Testis (tissue), 2 donors: Measurements from ENCODE around the gene EVC2.

Experiments
- CTCF ChIP-seq, 3 experiments: fragments of 450-650 bp in 2 of 3; fragments of 200-600 bp in 1 of 3; sonication (generic) in 1 of 3; IDR thresholded peaks; one replicate each; pipeline ENCODE4 v1.5.1; 2016 to 2019; ENCODE audit warnings: antibody characterized with exemption in 3 of 3, mild to moderate bottlenecking in 2 of 3, moderate library complexity in 1 of 3
- POLR2A ChIP-seq: fragments of 450-650 bp; IDR thresholded peaks from one replicate; pipeline ENCODE4 v1.6.1; 2017; ENCODE audit warnings: antibody characterized with exemption, mild to moderate bottlenecking, moderate library complexity

GRCh38 chr4:5526080-5526846, 182.1 kb downstream of the EVC2 start:
- TF ChIP-seq CTCF (IDR thresholded peaks at IDR 0.05) (no peak), POLR2A (no peak)
